AG04449 (cell line): ENCODE data around the gene LRRC8C.

Source experiments
- CTCF ChIA-PET: fragments of 350-600 bp; formaldehyde crosslinking; extraction: SDS; loops from one replicate; lab custom pipeline; 2021; ENCODE audit warnings: antibody characterized with exemption; lab: Yijun Ruan, JAX
- POLR2A ChIA-PET: fragments of 400-600, 350-600 bp; formaldehyde crosslinking; extraction: SDS; loops from one replicate; lab custom pipeline; 2020; ENCODE audit warnings: antibody characterized with exemption, inconsistent platforms; lab: Yijun Ruan, JAX
- DNase-seq: peaks from one replicate; pipeline ENCODE4 v3.0.0-alpha.2; 2010; ENCODE audit warnings: low read depth, low spot score
- H3K4me3 ChIP-seq: 2 replicates; pipeline ENCODE4 v1.5.1; 2011; ENCODE audit warnings: low read depth, mild to moderate bottlenecking, control low read depth, low read length
- TF ChIP-seq, protein P1 (sequence below): IDR thresholded peaks from one replicate; pipeline ENCODE4 v1.5.1; 2011; ENCODE audit warnings: mild to moderate bottlenecking, moderate library complexity, low read length, control low read depth, inconsistent platforms; ENCODE audit not compliant: insufficient read depth; ENCODE audit errors: missing control alignments

Gene LRRC8C

DNA sequence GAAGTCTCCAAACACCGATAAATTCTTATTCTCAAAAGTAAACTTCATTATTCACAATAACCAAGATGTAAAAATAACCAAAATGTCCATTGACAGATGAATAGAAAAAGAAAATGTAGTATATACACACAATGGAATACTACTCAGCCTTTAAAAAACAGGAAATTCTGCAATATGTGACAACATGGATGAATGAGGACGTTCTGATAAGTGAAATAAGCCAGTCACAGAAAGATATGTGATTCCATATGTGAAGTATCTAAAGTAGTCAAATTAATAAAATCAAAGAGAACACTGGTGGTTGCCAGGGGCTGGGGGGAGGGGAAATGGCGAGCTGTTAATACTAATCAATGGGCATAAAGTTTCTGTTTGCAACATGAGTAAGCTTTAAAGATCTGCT, 36.0 kb downstream of the LRRC8C start:
- ChIA-PET POLR2A (no interaction called here), CTCF (interaction anchor here (2.1 to 2.8 kb wide), 2 partner anchors 13 to 94 kb away, joined by 6 to 9 read pairs; no protein-coding TSS in a partner anchor)
- TF ChIP-seq, protein P1, sequence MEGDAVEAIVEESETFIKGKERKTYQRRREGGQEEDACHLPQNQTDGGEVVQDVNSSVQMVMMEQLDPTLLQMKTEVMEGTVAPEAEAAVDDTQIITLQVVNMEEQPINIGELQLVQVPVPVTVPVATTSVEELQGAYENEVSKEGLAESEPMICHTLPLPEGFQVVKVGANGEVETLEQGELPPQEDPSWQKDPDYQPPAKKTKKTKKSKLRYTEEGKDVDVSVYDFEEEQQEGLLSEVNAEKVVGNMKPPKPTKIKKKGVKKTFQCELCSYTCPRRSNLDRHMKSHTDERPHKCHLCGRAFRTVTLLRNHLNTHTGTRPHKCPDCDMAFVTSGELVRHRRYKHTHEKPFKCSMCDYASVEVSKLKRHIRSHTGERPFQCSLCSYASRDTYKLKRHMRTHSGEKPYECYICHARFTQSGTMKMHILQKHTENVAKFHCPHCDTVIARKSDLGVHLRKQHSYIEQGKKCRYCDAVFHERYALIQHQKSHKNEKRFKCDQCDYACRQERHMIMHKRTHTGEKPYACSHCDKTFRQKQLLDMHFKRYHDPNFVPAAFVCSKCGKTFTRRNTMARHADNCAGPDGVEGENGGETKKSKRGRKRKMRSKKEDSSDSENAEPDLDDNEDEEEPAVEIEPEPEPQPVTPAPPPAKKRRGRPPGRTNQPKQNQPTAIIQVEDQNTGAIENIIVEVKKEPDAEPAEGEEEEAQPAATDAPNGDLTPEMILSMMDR = no peak
- no peak for DNase-seq
- H3K4me3 ChIP-seq = no peak overlapping the region

DNA sequence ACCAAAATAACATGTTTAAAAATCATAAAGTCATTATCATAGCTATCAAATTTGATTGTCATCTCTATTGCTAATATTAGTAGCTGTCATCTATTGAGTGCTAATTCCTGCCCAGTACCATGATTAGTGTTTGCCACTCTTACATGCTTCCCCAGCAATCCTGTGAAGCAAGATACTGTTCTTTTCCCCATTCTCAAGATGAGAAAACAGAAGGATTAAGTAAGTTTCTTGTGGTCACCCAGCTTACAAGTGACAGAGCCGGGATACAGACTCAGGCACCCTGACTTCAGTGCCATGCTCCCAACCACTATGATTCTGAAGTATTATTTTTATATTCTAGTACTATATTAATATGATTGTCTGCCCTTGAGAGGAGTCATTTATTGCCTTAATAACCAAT, 36.5 kb downstream of the LRRC8C start:
- H3K4me3 ChIP-seq = no peak overlapping the region
- CTCF ChIA-PET = interaction anchor here (2.1 to 2.8 kb wide), 2 partner anchors 14 to 94 kb away, joined by 6 to 9 read pairs; no protein-coding TSS in a partner anchor
- TF ChIP-seq, protein P1 = no peak
- DNase-seq = no peak
- POLR2A ChIA-PET = no interaction called here

DNA sequence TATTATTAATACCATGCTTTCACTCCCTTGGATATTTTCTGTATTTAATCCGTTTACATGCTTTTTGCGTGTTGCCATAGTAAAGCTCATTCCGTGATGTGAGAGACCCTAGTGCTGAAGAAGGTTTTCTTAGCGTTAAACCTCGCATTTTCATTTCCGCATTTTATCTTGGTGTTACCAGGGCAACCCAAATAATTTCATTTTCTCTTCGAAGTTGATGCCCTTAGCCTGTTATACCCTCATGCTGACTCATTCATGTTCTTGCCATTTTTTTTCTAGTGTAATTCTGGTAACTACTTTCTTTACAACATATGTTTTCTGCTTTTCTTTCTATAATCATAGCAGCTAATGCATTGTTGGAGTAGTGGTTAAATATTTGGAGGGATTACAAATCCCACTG, 37.2 kb downstream of the LRRC8C start:
- no peak for DNase-seq
- TF ChIP-seq, protein P1 = no peak
- ChIA-PET CTCF (interaction anchor here (0.9 to 2.1 kb wide), 4 partner anchors 9 to 93 kb away, joined by 3 to 6 read pairs (median 4); no protein-coding TSS in a partner anchor), POLR2A (no interaction called here)
- no peak overlapping the region for H3K4me3 ChIP-seq

DNA sequence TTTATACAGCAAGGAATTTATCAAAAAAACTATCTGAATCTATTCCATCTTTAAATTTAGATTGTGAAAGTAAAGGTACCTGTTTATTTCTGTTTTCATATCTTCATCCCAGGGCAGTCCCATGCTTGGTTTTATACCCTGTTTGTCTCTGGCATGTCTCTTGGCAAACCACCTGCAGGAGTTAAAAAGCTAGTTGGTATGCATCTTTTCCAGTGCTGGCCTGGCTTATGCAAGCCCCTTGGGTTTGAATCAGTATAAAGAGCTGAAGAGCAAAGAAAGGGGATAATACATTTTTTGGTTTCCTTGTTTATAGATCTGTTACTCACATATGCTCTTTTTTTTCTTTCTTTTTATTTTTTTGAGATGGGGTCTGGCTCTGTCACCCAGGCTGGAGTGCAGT, 37.8 kb downstream of the LRRC8C start:
- DNase-seq = no peak
- ChIA-PET CTCF (interaction anchor here (0.9 to 1.2 kb wide), 3 partner anchors 10 to 93 kb away, joined by 3 to 6 read pairs (median 3); no protein-coding TSS in a partner anchor), POLR2A (interaction anchor here (0.6 kb wide), 1 partner anchor 12 kb away, joined by 3 read pairs; no protein-coding TSS in a partner anchor)
- TF ChIP-seq, protein P1 = no peak
- no peak overlapping the region for H3K4me3 ChIP-seq

DNA sequence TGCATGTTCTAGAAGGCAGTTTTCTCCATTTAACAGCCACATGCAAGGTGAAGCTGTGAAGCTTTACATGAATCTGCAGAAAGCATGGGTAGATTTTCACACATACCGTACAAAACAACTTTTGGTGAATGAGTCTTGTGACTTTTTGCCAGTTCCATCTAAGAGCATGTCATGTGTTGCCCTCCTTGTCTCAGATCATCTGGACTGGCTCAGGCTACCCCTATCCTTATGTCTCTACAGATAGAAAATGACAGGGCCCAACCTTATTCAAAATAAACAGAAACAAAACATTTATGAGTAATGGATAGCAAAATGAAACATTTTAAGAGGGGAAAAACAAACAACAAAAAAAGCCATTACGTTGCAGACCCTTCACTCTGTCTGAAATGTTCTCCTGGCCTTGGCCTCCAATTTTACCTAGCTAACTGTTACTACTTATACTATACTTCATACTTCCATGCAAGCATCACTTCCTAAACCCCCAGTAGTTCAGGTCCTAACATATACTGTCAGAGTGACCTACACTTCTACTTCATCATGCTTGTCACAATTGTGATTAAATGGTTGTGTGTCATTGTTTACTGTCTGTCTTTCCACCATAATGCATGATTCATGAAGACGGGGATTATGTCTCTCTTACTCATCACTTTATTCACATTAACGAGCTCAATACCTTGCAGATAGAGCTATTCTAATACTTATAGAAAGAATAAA, 39.0 kb downstream of the LRRC8C start:
- no peak for DNase-seq
- ChIA-PET POLR2A (interaction anchor here (1.4 kb wide), 1 partner anchor 53 kb away, joined by 3 read pairs; no protein-coding TSS in a partner anchor), CTCF (interaction anchor here (1.0 kb wide), 2 partner anchors 10 to 91 kb away, joined by 3 read pairs; no protein-coding TSS in a partner anchor)
- H3K4me3 ChIP-seq = no peak overlapping the region
- TF ChIP-seq, protein P1 = no peak
